ENCODE measurements around the gene STPG3.
A peak's percentile ranks its signal among the peaks of the same experiment; 100 is the strongest.

STPG3 gene

DNA sequence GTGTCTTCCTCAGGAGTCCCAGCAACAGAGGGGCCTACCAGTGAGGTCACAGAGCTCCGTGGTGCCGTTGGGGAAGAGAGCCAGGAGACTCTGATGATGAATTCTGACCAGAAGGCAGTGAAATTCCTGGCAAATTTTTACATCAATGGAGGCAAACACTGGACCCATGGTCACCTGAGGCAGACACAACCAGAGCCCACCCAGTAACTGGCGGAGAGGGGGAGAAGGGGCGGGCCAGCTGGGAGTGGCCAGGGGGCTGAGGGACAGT is at the start of gene STPG3:
STPG3 (plus strand) TSS at position 93 of the 268 bp plus-strand sequence; CDS start at position 94, 1 bp downstream.
- DNase-seq = no peak

DNA sequence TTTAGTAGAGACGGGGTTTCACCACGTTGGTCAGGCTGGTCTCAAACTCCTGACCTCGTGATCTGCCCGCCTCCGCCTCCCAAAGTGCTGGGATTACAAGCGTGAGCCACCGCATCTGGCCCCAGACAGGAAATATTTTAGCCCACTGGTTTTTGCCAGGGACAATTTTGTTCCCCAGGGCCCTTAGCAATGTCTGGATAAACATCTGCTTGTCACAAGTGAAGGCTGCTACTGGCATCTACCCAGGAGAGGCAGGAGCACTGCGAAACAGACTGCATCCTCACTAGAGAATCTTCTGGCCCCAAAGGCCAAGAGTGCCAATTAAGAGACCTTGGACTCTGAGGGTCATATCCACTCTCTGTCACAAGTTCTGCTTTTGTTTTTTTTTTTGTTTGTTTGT is 48.1 kb upstream of the STPG3 start:
- DNase-seq = no peak

DNA sequence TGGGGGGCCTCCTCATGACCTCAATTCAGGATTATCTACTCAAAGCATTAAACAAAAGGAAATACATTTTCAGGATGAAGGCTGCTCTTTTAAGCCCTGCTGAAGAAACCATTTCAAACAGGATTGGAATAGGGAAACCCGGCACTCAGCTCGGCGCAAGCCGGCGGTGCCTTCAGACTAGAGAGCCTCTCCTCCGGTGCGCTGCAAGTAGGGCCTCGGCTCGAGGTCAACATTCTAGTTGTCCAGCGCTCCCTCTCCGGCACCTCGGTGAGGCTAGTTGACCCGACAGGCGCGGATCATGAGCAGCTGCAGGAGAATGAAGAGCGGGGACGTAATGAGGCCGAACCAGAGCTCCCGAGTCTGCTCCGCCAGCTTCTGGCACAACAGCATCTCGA is 46.4 kb upstream of the STPG3 start:
- DNase-seq = no peak

DNA sequence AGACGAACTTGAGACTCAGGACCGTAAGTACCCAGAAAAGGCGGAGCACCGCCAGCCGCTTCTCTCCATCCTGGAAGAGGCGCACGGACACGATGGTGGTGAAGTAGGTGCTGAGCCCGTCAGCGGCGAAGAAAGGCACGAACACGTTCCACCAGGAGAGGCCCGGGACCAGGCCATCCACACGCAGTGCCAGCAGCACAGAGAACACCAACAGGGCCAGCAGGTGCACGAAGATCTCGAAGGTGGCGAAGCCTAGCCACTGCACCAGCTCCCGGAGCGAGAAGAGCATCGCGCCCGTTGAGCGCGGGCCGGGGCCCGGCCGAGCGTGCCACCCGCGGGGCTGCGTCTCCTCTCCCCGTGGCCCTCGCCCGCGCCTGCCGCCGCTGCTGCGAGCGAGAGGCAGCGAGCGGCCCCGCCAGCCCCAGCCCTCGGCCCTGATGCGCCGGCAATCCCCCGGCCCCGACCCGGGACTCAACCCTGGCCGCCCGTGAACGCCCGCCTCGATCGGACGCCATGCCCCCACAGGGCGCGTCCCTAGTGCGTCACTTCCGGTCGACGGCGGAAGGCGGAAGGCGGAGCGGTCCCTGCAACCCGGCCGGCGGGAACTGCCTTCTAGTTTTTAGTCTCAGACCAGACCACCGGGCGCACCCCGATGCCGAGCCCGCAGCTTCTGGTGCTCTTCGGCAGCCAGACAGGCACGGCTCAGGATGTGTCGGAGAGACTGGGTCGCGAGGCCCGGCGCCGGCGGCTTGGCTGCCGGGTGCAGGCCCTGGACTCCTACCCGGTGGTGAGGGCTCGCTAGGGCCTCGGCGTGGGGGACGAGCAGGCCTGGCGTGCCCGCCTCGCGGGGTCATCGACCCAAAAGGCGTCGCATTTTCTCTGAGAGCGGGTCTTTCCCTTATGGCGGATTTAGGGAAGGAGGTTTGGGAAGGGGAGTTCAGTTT is 45.7 kb upstream of the STPG3 start, which contains the start of the genes NDOR1 and TMEM203:
NDOR1 (plus strand) TSS at position 575 of the 944 bp plus-strand sequence; CDS start at position 653, 78 bp downstream.
TMEM203 (minus strand) TSS at position 523 of the 944 bp plus-strand sequence; CDS start at position 289, 234 bp downstream.
- DNase-seq = peak; percentile 78

DNA sequence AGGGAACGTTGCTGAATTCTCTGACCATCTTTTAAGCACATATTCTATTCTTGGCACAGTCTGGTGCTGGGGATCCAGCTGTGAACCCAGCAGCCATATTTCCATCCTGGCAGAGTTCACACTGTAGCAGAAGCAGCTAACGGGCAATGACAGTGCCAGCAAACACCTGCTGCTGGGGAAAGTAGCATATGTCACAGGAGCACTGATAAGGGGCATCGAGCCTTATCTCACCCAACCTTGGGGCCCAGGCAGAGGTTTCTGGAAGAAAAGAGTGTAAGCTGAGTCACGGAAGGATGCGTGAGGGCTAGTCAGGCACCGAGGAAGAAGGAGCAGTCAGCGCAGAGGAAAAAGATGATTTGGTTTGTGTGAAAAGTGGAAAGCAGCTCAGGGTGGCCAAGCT is 44.5 kb upstream of the STPG3 start:
- DNase-seq = no peak

DNA sequence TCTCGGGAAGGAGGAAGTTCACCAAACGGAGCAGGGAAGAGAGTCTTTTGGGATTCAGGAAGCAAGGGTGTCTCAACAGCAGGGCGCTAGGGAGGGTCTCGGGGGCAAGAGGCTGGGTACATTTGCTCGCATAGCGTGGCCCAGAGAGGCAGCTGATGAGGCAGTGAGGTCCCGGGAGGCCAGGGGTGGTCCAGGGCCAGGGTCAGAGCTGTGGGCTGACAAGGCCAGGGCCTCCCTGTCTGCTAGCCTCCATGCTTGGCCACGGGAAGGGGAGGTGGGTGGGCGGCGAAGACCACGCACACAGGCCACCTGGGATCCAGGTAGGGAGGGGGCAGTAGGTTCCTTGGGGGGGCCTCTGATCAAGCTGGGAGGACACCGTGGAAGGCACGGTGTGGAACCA is 39.6 kb upstream of the STPG3 start:
- no peak for DNase-seq

DNA sequence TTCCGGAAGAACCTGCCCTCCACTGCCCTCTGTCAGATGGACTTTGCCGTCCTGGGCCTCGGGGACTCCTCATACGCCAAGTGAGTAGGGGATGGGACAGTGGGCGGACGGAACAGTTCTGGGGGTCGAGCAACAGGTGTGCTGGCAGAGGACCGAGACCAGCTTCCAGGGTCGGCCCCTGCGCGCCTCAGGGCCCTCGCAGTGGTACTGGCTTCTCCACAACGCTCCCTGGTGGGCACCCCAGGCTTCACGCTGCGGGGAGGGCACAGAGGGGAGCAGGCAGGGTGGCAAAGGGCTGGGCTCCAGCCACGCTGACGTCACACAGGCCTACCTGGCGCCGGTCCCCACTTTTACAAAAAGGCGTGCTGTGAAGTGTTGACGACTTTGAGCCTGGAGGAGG is 38.6 kb upstream of the STPG3 start:
- DNase-seq = no peak

DNA sequence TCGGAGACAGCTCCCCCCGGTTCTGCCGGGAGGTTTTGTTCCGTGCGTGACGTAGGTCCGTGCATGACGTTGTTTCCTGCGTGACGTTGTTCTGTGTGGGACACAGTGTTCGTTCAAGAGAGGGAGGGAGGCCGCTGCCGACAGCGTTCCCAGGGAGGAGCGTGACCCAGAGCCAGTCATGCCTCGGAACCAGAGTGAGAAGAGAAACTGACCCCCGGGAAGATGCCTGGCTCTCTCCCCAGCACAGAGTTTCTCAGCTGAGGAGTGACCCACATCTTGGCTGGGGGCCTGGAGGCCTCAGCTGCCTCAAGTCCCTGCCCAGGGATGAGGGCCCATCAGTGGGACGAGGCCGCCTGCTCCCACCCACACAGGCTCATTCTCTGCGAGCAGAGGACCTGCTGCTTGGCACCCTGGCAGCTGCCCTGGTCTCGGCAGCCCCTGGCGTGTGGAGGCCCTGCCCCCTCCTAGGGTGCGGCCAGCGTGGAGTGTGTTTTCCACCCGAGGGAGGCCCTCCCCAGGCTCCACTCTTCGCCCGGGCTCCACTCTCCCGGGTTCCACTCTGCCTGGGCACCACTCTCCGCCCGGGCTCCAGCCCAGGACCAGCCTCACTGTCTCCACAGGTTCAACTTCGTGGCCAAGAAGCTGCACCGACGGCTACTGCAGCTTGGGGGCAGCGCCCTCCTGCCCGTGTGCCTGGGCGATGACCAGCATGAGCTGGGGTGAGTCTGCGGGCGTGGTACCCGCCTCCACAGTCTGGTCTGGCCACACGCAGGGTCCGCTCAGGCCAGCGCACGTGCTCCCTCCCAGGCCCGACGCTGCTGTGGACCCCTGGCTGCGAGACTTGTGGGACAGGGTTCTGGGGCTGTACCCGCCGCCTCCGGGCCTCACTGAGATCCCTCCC is 37.7 kb upstream of the STPG3 start:
- no peak for DNase-seq

DNA sequence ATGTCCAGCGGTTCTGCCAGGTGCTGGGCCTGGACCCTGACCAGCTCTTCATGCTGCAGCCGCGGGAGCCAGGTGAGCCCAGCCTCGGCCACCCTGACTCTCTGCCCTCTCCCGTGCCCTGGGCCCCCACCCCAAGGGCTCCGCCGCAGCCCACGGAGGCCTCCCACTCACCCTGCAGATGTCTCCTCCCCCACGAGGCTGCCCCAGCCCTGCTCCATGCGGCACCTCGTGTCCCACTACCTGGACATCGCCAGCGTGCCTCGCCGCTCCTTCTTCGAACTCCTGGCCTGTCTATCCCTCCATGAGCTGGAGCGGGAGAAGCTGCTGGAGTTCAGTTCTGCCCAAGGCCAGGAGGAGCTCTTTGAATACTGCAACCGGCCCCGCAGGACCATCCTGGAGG is 36.5 kb upstream of the STPG3 start:
- no peak for DNase-seq

DNA sequence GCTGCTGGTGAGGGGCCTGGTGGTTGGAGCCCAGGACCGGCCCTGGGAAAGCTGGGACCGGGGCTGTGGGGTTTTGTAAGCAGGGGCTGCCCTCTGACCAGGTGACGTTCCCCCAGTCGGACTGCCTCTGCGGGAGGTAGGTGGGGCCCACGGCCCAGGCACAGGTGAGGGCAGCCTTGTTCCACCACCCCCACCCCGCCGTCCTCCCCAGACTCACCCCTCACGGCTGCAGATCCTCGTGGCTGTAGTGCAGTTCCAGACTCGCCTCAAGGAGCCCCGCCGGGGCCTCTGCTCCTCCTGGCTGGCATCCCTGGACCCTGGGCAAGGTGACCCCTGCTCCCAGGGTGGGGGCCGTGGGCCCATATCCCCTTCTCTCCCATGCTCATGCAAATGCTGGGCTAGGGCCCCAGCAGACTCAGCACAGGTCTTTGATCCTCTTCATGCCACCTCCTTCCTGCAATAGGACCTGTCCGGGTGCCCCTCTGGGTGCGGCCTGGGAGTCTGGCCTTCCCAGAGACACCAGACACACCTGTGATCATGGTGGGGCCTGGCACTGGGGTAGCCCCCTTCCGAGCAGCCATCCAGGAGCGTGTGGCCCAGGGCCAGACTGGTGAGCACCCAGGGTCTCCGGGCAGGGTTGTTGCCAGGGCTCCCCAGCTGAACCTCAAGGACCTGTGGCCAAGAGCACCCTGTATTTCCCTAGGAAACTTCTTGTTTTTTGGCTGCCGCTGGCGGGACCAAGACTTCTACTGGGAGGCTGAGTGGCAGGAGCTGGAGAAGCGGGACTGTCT is 35.7 kb upstream of the STPG3 start:
- DNase-seq = no peak

DNA sequence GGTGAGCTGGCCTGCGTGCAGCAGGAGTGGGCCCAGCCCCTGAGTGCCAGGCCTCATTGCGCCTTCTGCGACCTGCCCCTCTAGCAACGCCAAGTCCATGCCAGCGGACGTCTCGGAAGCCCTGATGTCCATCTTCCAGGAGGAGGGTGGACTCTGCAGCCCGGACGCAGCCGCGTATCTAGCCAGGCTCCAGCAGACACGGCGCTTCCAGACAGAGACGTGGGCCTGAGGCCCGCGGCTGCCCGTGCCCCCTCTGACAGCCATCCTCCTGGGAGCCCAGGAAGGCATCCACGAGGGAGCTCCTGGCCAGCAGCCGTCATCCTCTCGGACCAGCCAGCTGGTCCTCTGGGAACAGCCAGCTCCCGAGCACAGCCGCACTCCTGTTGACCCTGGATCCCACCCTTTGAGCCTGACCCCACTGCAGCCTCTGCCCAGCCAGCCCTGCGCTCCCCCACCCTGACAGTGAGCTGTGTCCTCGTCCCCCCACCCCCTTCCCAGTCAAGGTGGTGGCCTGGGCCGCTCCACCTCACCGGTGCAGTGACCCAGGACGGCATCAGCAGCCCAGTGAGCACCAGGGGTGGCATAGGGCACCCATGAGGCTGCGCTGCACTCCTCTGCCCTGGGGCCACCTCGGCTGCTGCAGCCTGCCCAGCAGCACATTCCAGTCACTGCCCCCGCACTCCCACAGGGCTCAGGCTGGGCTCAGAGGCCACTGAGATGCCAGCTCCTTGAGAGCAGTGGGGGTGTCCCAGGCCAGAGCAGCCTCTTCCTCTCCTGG is 34.7 kb upstream of the STPG3 start:
- no peak for DNase-seq

DNA sequence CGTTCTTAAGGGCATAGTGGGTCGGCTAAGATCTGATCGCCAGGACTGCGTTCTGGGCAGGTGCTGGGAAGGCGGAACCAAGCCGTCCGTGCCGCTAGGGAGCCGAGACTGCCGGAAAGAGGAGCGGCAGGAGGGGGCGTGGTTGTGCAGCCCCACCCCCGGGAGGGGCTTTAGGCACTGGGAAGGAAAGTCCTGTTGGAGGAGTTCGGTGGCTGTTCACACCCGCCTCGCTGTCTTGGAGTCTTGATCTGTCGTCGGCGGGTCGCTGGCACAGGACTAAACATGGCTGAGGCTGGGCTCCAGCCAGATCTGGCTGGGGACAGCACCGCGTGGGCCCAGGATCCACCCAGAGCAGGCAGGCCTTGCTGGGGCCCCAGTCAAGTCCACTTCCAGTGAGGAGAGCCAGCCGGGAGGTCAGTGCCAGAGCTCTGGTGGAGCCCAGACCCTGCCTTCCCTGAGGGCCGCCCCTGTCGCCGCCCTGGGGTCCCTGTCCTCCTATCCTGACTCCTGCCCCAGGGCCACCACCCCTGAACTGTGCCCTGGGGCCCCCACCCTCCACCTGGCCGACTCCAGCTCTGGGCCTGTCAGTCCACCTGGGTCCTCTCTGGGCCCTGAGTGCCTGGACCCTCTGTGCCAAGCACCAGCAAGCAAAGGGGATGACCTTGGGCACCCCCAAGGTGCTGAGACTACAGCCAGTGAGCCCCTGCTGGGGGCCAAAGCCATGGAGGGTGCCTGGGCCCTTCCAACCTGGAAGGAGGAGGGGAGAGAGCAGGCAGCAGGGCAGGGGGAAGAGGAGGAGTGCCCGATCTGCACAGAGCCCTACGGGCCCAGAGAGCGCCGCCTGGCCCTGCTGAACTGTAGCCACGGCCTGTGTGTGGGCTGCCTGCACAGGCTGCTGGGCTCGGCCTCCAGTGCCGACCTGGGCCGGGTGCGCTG is 33.5 kb upstream of the STPG3 start:
- no peak for DNase-seq

DNA sequence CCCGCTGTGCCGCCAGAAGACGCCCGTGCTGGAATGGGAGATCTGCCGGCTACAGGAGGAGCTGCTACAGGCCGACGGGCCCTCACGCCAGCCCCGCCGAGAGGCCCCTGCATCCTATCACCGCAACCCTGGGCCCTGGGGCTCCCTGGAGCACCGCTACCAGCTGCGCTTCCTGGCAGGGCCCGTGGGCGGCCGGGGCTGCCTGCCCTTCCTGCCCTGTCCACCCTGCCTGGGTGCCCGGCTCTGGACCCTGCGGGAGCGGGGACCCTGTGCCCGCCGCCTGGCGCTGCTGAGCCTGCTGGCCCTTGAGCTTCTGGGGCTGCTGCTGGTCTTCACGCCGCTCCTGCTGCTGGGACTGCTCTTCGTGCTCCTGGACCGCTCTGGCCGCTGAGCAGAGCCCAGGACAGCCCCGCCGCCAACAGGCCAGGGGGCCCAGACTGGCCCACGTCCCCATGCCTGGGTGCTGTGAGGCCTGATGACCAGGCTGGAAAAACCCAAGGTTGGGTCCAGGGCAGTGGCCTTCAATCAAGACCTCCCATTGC is 32.8 kb upstream of the STPG3 start:
- DNase-seq = no peak

DNA sequence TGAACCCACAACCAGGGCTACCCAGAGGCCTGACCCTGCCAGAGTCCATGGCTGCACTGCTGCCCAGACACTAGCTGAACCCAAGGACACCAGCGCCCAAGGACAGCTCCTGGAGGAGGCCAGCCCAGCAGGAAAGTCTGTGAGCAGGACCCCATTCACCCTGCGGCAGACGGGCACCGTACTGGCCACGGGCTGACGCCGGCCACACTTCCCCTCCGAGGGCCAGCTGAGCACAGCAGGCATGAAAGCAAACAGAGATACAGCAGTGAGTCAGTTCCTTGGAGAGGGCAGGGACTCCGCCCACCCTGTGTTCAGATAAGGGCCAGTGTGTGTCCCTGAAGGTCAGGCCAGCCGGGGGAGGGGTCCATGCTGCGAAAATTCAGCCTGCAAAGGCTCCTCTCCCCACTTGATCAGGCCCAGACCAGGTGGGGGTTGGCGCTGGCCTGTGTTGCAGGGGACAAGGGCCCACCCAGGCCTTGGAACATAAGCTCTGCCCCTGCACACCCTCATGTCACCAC is 32.3 kb upstream of the STPG3 start:
- DNase-seq = no peak

DNA sequence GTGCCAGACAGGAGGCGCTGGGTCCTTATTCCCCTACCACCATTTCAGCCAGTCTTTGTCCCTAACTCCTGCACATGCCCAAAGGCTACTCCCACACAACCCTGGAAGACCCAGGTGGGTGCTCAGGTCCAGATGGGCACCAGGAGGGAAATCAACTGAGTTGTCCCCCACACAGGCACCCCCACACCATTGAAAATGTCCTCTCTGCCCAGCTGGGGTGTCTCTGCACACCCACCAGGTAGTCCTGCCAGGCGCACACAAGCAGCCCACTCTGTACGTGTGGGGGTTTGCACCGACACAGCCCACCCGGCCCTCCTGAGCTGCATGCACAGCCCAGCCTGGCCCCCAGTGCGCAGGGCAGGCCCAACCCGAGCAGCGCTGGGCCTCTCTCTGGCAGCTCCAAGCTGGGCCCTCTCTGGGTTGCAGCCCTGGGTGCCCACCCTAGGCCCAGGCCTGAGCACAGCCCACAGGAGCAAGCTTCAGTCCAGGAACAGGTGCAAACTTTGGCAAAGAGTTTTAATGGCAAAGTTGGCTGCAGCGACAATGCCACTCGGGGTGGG is 31.2 kb upstream of the STPG3 start:
- no peak for DNase-seq

DNA sequence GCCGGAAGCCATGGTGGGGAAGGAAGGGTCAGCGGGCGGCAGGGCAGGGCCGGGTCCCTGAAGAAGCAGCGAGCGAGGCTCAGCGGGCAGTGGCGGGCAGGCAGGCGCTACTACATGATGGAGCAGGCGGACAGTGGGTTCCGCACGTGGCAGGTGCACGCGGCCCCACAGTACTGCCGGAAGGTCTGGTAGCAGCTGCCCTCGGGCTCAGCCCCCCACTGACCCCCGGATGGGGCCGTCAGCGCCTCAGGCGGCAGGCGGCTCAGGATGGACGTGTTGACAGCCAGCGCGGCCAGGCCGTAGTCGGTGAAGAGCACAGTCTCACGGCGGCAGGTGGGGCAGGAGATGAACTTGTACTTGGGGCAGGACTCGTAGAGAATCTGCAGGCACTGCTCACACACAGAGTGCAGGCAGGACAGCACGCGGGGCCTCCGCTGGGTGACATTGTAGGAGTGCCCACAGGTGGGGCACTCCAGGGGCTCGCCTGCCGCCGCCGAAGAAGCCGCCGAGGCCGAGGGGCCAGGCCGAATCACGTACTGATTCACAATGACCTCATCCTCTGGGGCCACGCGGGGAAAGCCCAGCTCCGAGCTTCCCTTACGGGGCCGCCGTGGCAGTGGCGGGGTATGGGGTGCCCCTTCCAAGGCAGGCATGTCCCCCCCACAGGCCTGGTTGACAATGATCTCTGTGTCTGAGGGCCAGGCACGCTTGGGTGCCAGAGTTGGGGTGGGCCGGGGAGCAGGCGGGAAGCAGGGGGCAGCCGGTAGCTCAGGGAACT is 30.6 kb upstream of the STPG3 start:
- DNase-seq = no peak

DNA sequence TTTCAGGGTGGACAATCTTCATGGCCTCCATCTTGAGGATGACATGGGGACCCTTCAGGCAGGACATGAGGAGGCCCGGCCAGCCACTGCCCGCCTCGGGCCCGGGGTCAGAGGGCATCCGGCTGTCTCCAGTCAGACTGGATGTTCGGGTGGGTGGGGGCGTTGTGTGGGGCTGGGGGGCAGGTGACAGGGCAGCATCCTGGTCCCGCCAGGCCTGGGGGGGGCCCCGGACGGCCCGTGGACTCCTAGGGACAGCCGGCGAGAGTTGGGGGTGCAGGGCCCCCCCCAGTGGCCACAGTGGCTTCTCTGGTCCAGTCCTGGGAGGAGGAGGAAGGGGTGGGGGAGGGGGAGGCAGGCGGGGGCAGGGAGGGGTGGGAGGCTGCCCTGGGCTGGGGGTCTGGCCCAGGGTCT is 30.0 kb upstream of the STPG3 start:
- no peak for DNase-seq

DNA sequence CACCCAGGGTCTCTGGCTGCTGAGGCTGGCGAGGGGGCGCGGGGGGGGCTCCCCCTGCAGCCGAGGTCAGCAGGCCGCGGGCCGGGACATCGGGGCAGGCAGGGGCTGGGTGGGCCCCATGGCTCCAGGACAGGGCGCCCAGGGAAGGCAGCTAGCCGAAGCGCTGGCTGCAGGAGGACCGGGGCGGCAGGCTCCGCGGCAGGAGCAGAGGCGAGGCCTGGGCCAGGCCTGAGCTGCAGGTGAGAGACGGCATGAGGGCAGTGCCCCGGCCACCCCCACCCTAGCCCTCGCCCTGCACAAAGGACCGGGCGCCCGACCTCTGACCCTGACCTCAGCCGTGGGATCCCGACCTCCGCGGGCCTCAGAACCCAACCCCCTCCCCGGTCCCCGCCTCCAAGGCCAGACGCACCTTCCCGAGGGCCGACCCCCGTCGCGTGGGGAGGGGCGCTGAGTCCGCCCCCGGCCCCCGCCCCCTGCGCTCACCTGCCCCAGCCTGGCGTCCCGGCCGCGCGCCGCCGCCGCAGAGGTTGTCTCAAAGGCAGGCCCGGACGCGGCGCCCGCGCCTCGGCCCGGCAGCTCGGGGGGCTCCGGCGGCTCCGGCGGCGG is 29.5 kb upstream of the STPG3 start:
- no peak for DNase-seq

Measured in NCI-H1092 (cell line).